RWPE2 (cell line): ENCODE results near the gene SMG6.
A peak's percentile ranks its signal among the peaks of the same experiment; 100 is the strongest.

ENCODE experiments used
- ATAC-seq: fragments of 200-7000 bp; cut with Tn5 transposase; 3 replicates; pipeline ENCODE4 v1.9.1; 2021; ENCODE audit warnings: low read depth
- DNase-seq: peaks from one replicate; pipeline ENCODE4 v3.0.0-alpha.2; 2020; ENCODE audit warnings: low spot score
- H3K27ac ChIP-seq: fragments of 450-650 bp; 2 replicates; pipeline ENCODE4 v1.5.1; 2017; ENCODE audit warnings: mild to moderate bottlenecking; ENCODE audit not compliant: poor library complexity, severe bottlenecking
- H3K27me3 ChIP-seq: fragments of 250-450 bp; sonication (Bioruptor Pico); 2 replicates; pipeline ENCODE4 v1.5.1; 2021; ENCODE audit warnings: mild to moderate bottlenecking, moderate library complexity; ENCODE audit not compliant: insufficient read depth, poor library complexity, severe bottlenecking
- H3K36me3 ChIP-seq: fragments of 250-450 bp; sonication (Bioruptor Pico); 2 replicates; pipeline ENCODE4 v1.5.1; 2020; ENCODE audit warnings: low read depth, mild to moderate bottlenecking, moderate library complexity
- H3K4me1 ChIP-seq: fragments of 250-450 bp; sonication (Bioruptor Pico); 2 replicates; pipeline ENCODE4 v1.5.1; 2021; ENCODE audit warnings: mild to moderate bottlenecking, moderate library complexity; ENCODE audit not compliant: insufficient read depth, poor library complexity, severe bottlenecking
- H3K4me3 ChIP-seq: fragments of 250-450 bp; sonication (Bioruptor Pico); 2 replicates; pipeline ENCODE4 v1.5.1; 2021; ENCODE audit warnings: mild to moderate bottlenecking, moderate library complexity; ENCODE audit not compliant: severe bottlenecking
- H3K9me3 ChIP-seq: fragments of 250-450 bp; sonication (Bioruptor Pico); 2 replicates; pipeline ENCODE4 v1.5.1; 2021; ENCODE audit warnings: mild to moderate bottlenecking, moderate library complexity; ENCODE audit not compliant: severe bottlenecking
- CTCF ChIP-seq: fragments of 450-650 bp; IDR thresholded peaks from one replicate; pipeline ENCODE4 v1.5.1; 2017; ENCODE audit warnings: mild to moderate bottlenecking, moderate library complexity; ENCODE audit not compliant: poor library complexity, severe bottlenecking

SMG6 gene

GRCh38 chr17:2077040-2077439 is 226.5 kb downstream of the SMG6 start:
- DNase-seq: no peak
- no peaks in the 10 kb centered on the region for H3K27me3 ChIP-seq
- TF ChIP-seq CTCF: no peak
- H3K4me1 ChIP-seq: peaks cover 14% of the 10 kb centered on the region
- no peak overlapping the region for H3K27ac ChIP-seq
- peaks cover 9% of the 10 kb centered on the region for H3K36me3 ChIP-seq
- H3K9me3 ChIP-seq: no peaks in the 10 kb centered on the region
- no peak for ATAC-seq
- no peak overlapping the region for H3K4me3 ChIP-seq

- ATAC-seq (no peak), DNase-seq (no peak)
- H3K27me3 ChIP-seq: no peaks in the 10 kb centered on the region
- no peak for TF ChIP-seq CTCF
- H3K4me3 ChIP-seq: no peak overlapping the region
- H3K4me1 ChIP-seq: peaks cover 9% of the 10 kb centered on the region
- peak overlapping the region; percentile 8 for H3K27ac ChIP-seq
- H3K9me3 ChIP-seq: no peaks in the 10 kb centered on the region
- peaks cover 9% of the 10 kb centered on the region for H3K36me3 ChIP-seq
These were observed 227.2 kb downstream of the SMG6 start for GRCh38 chr17:2076087-2076984.

- H3K9me3 ChIP-seq: no peaks in the 10 kb centered on the region
- H3K27me3 ChIP-seq: no peaks in the 10 kb centered on the region
- H3K4me3 ChIP-seq: no peak overlapping the region
- peaks cover 6% of the 10 kb centered on the region for H3K4me1 ChIP-seq
- peaks cover 3% of the 10 kb centered on the region; the same call in 1 of the 2 replicates for H3K36me3 ChIP-seq
- ATAC-seq (peak; percentile 62), DNase-seq (no peak)
- TF ChIP-seq CTCF: no peak
- H3K27ac ChIP-seq: peak overlapping the region; percentile 8
These were observed 228.1 kb downstream of the SMG6 start for GRCh38 chr17:2075336-2076086.

GRCh38 chr17:2074919-2075318 is 228.7 kb downstream of the SMG6 start:
- no peak for DNase-seq
- Histone ChIP-seq H3K27me3 (no peaks in the 10 kb centered on the region), H3K27ac (no peak overlapping the region), H3K4me1 (peaks cover 6% of the 10 kb centered on the region), H3K4me3 (no peak overlapping the region), H3K36me3 (peaks cover 3% of the 10 kb centered on the region; the same call in 1 of the 2 replicates), H3K9me3 (no peaks in the 10 kb centered on the region)
- ATAC-seq: no peak
- no peak for TF ChIP-seq CTCF
